Smooth muscle cell (in vitro differentiated cells): ENCODE data around the gene TRAPPC4. TPM values are rescaled to one million over a fixed set of nuclear protein-coding genes. Genes with fewer than 3 reads are reported as not detected.

Experiments used
- DNase-seq: peaks from one replicate; lab custom pipeline; 2025; ENCODE audit not compliant: unreplicated experiment; lab: John Stamatoyannopoulos, UW
- H2AFZ ChIP-seq: fragments of 200-600 bp; sonication (generic); 2 replicates; pipeline ENCODE4 v1.6.0; 2016; ENCODE audit warnings: antibody characterized with exemption, low read depth, mild to moderate bottlenecking
- H3F3A ChIP-seq: fragments of 200-600 bp; sonication (generic); 2 replicates; pipeline ENCODE4 v1.6.0; 2017; ENCODE audit warnings: antibody characterized with exemption, low read depth
- H3K27ac ChIP-seq: fragments of 200-600 bp; sonication (generic); 2 replicates; pipeline ENCODE4 v1.5.1; 2016; ENCODE audit warnings: low read depth, mild to moderate bottlenecking
- H3K27me3 ChIP-seq: fragments of 200-600 bp; sonication (generic); 2 replicates; pipeline ENCODE4 v1.6.1; 2016; ENCODE audit warnings: low read depth, mild to moderate bottlenecking
- H3K36me3 ChIP-seq: fragments of 200-600 bp; sonication (generic); 2 replicates; pipeline ENCODE4 v1.5.1; 2016; ENCODE audit warnings: low read depth
- H3K4me1 ChIP-seq: fragments of 200-600 bp; sonication (generic); 2 replicates; pipeline ENCODE4 v1.5.1; 2016; ENCODE audit warnings: low read depth
- H3K4me2 ChIP-seq: fragments of 200-600 bp; sonication (generic); 2 replicates; pipeline ENCODE4 v1.6.0; 2016; ENCODE audit warnings: mild to moderate bottlenecking
- H3K4me3 ChIP-seq: fragments of 200-600 bp; sonication (generic); 2 replicates; pipeline ENCODE4 v1.5.1; 2016; ENCODE audit warnings: mild to moderate bottlenecking
- H3K79me2 ChIP-seq: fragments of 200-600 bp; sonication (generic); 2 replicates; pipeline ENCODE4 v1.6.0; 2016; ENCODE audit warnings: low read depth, mild to moderate bottlenecking
- H3K9ac ChIP-seq: fragments of 200-600 bp; sonication (generic); 2 replicates; pipeline ENCODE4 v1.6.0; 2016; ENCODE audit warnings: low read depth
- H3K9me3 ChIP-seq: fragments of 200-600 bp; sonication (generic); replicated peaks from 2 replicates; pipeline ENCODE4 v1.5.1; 2016; ENCODE audit warnings: low read depth
- H4K20me1 ChIP-seq: fragments of 200-600 bp; sonication (generic); 2 replicates; pipeline ENCODE4 v1.6.0; 2016; ENCODE audit warnings: low read depth
- CTCF ChIP-seq: fragments of 200-600 bp; sonication (generic); IDR thresholded peaks from 2 replicates; pipeline ENCODE4 v1.5.1; 2017; ENCODE audit warnings: borderline replicate concordance, mild to moderate bottlenecking, antibody characterized with exemption; ENCODE audit not compliant: insufficient read depth, poor library complexity, severe bottlenecking
- WGBS: methylation state at CpG from one replicate; pipeline ENCODE4 v1.1.7; 2016; ENCODE audit warnings: low lambda C conversion rate; 5-methylcytosine and 5-hydroxymethylcytosine counted together
- polyA plus RNA-seq: library from polyadenylated mRNA; unstranded; fragments of >200 nt; fragmentation: Nextera tagmentation; extraction: Ambion mirVana; gene quantifications from 2 replicates; pipeline ENCODE4 v1.2.1, GENCODE V29; 2016
- total RNA-seq: library from RNA; depleted of rRNA; stranded (reverse); fragments of >200 nt; gene quantifications from 2 replicates; pipeline ENCODE4 v1.2.3, GENCODE V29; 2014

Gene TRAPPC4
- total and polyA plus RNA-seq, 2 experiments from 2014 or later = 103 to 168 TPM

GRCh38 chr11:119047205-119047604 is 28.6 kb downstream of the TRAPPC4 start:
- H3K27ac ChIP-seq = no peak overlapping the region
- no peak for DNase-seq
- H2AFZ ChIP-seq = no peak overlapping the region
- WGBS = 99% methylated on average over 6 of the region's 6 CpGs
- no peaks in the 10 kb centered on the region for H3F3A ChIP-seq
- no peak for TF ChIP-seq CTCF
- H3K36me3 ChIP-seq = peaks cover 10% of the 10 kb centered on the region
- no peak overlapping the region for H3K4me3 ChIP-seq
- H4K20me1 ChIP-seq = no peaks in the 10 kb centered on the region
- no peaks in the 10 kb centered on the region for H3K79me2 ChIP-seq
- H3K27me3 ChIP-seq = no peaks in the 10 kb centered on the region
- H3K9ac ChIP-seq = no peak overlapping the region
- no peak overlapping the region for H3K4me2 ChIP-seq
- H3K4me1 ChIP-seq = no peaks in the 10 kb centered on the region
- H3K9me3 ChIP-seq = no peaks in the 10 kb centered on the region

GRCh38 chr11:119048644-119049043 is 30.1 kb downstream of the TRAPPC4 start:
- H3K27ac ChIP-seq = no peak overlapping the region
- no peak overlapping the region for H2AFZ ChIP-seq
- H3K9me3 ChIP-seq = no peaks in the 10 kb centered on the region
- H4K20me1 ChIP-seq = no peaks in the 10 kb centered on the region
- H3K4me3 ChIP-seq = no peak overlapping the region
- no peaks in the 10 kb centered on the region for H3K79me2 ChIP-seq
- H3K4me2 ChIP-seq = no peak overlapping the region
- no peaks in the 10 kb centered on the region for H3K27me3 ChIP-seq
- TF ChIP-seq CTCF = no peak
- no peaks in the 10 kb centered on the region for H3F3A ChIP-seq
- no peak overlapping the region for H3K9ac ChIP-seq
- H3K4me1 ChIP-seq = no peaks in the 10 kb centered on the region
- H3K36me3 ChIP-seq = peaks cover 10% of the 10 kb centered on the region
- DNase-seq = no peak
- 98% methylated on average over 9 of the region's 9 CpGs for WGBS

GRCh38 chr11:119049081-119049480 is 30.5 kb downstream of the TRAPPC4 start:
- DNase-seq = no peak
- no peak for TF ChIP-seq CTCF
- Histone ChIP-seq H3K79me2 (no peaks in the 10 kb centered on the region), H3K27ac (no peak overlapping the region), H3K4me1 (no peaks in the 10 kb centered on the region), H3K27me3 (no peaks in the 10 kb centered on the region), H3K9me3 (no peaks in the 10 kb centered on the region), H3F3A (no peaks in the 10 kb centered on the region), H3K36me3 (peaks cover 10% of the 10 kb centered on the region), H3K9ac (no peak overlapping the region), H3K4me2 (no peak overlapping the region), H3K4me3 (no peak overlapping the region), H4K20me1 (no peaks in the 10 kb centered on the region), H2AFZ (no peak overlapping the region)
- 97% methylated on average over 7 of the region's 7 CpGs for WGBS

GRCh38 chr11:119051440-119052162 is 33.0 kb downstream of the TRAPPC4 start:
- WGBS = 97% methylated on average over 16 of the region's 17 CpGs
- H3F3A ChIP-seq = no peaks in the 10 kb centered on the region
- H3K9me3 ChIP-seq = no peaks in the 10 kb centered on the region
- H3K4me1 ChIP-seq = peaks cover 7% of the 10 kb centered on the region
- no peak overlapping the region for H3K4me3 ChIP-seq
- no peaks in the 10 kb centered on the region for H3K27me3 ChIP-seq
- H4K20me1 ChIP-seq = peaks cover 14% of the 10 kb centered on the region
- H3K36me3 ChIP-seq = peaks cover 10% of the 10 kb centered on the region
- no peak overlapping the region for H3K9ac ChIP-seq
- peaks cover 19% of the 10 kb centered on the region for H3K79me2 ChIP-seq
- DNase-seq = no peak
- H3K27ac ChIP-seq = no peak overlapping the region
- no peak for TF ChIP-seq CTCF
- no peak overlapping the region for H2AFZ ChIP-seq
- H3K4me2 ChIP-seq = no peak overlapping the region
